Esophagus muscularis mucosa (tissue), 4 donors: Measurements from ENCODE around the gene OR51D1. TPM values are rescaled to one million over a fixed set of nuclear protein-coding genes. Genes with fewer than 3 reads are reported as not detected.

Experiments
- DNase-seq: peaks from one replicate; pipeline ENCODE4 v3.0.0-alpha.2; 2017; ENCODE audit errors: extremely low spot score
- H3K27ac ChIP-seq, 4 donors: fragments of 200-600 bp; sonication (generic); replicated peaks in 1 of 4; 1 replicate in 3 of 4; 2 replicates in 1 of 4; pipeline ENCODE4 v1.5.1; 2016 to 2019; ENCODE audit warnings: mild to moderate bottlenecking in 1 of 4
- H3K27me3 ChIP-seq, 4 donors: fragments of 200-600 bp; sonication (generic); one replicate each; pipeline versions ENCODE4 v1.5.1 to v1.6.0; 2016 to 2019
- H3K36me3 ChIP-seq, 4 donors: fragments of 200-600 bp; sonication (generic); one replicate each; pipeline ENCODE4 v1.5.1; 2016 to 2019
- H3K4me1 ChIP-seq, 4 donors: fragments of 200-600 bp; sonication (generic); one replicate each; pipeline ENCODE4 v1.5.1; 2016 to 2019
- H3K4me3 ChIP-seq, 4 donors: fragments of 200-600 bp; sonication (generic); 1 replicate in 2 of 4; 2 replicates in 2 of 4; pipeline ENCODE4 v1.5.1; 2016 to 2019; ENCODE audit warnings: mild to moderate bottlenecking in 4 of 4, moderate library complexity in 1 of 4
- H3K9me3 ChIP-seq, 4 donors: fragments of 200-600 bp; sonication (generic); 1 replicate in 3 of 4; 2 replicates in 1 of 4; pipeline ENCODE4 v1.5.1; 2016 to 2019
- CTCF ChIP-seq, 3 experiments: fragments of 200-600 bp in 2 of 3; fragments of 450-650 bp in 1 of 3; sonication (generic) in 2 of 3; IDR thresholded peaks; one replicate each; pipeline ENCODE4 v1.5.1; 2017 to 2019; ENCODE audit warnings: antibody characterized with exemption in 3 of 3, mild to moderate bottlenecking in 2 of 3, moderate library complexity in 1 of 3
- EP300 ChIP-seq: sonication (generic); formaldehyde crosslinking; IDR thresholded peaks from one replicate; pipeline ENCODE4 v1.6.1; 2017; ENCODE audit warnings: antibody characterized with exemption
- POLR2A ChIP-seq: fragments of 450-650 bp; IDR thresholded peaks from one replicate; pipeline ENCODE4 v1.6.1; 2017; ENCODE audit warnings: antibody characterized with exemption, moderate library complexity, mild to moderate bottlenecking, low read depth
- POLR2AphosphoS5 ChIP-seq, 2 donors: sonication (generic); formaldehyde crosslinking; IDR thresholded peaks; one replicate each; pipeline ENCODE4 v1.6.1; 2017; ENCODE audit warnings: antibody characterized with exemption in 2 of 2
- WGBS: methylation state at CpG from one replicate; pipeline ENCODE4 v1.1.5; 2018; 5-methylcytosine and 5-hydroxymethylcytosine counted together
- intact Hi-C: fragments of 100-400 bp; cut with DNase I; formaldehyde crosslinking; loops from one replicate; pipeline ENCODE4 v1.15.1; 2023
- total RNA-seq, 4 donors: library from RNA; depleted of rRNA; stranded (reverse); fragments of >200 nt; gene quantifications; one replicate each; pipeline versions ENCODE4 v1.1.0 to v1.2.1, GENCODE V29; 2016

OR51D1 gene
- total RNA-seq, 4 donors from 2014 or later = not detected

GRCh38 chr11:4606231-4607015, 30.9 kb upstream of the OR51D1 start:
- peaks cover 16 to 34% (median 21%) of the 10 kb centered on the region in 4 donors for H3K4me1 ChIP-seq
- H3K4me3 ChIP-seq = peak overlapping the region; percentile 71 to 77 (median 74)
- no peak for TF ChIP-seq EP300
- TF ChIP-seq CTCF (IDR thresholded peaks at IDR 0.05) = no peak
- no peak for TF ChIP-seq POLR2AphosphoS5 (IDR thresholded peaks at IDR 0.05)
- 68% methylated on average over 1 of the region's 1 CpG for WGBS
- intact Hi-C loops = no loop called here
- H3K27me3 ChIP-seq = no peaks in the 10 kb centered on the region
- no peak overlapping the region for H3K27ac ChIP-seq
- H3K9me3 ChIP-seq = no peaks in the 10 kb centered on the region
- peak; percentile 5 for DNase-seq
- H3K36me3 ChIP-seq = peaks cover 8 to 42% (median 37%) of the 10 kb centered on the region in 4 donors

- H3K4me1 ChIP-seq = peaks cover 16 to 34% (median 21%) of the 10 kb centered on the region in 4 donors
- intact Hi-C loops = no loop called here
- H3K9me3 ChIP-seq = no peaks in the 10 kb centered on the region
- peak overlapping the region; percentile 71 to 77 (median 74) for H3K4me3 ChIP-seq
- peak overlapping the region; percentile 90 to 95 (median 90) for H3K27ac ChIP-seq
- WGBS = 32% methylated on average over 6 of the region's 6 CpGs
- TF ChIP-seq CTCF (IDR thresholded peaks at IDR 0.05) = no peak
- TF ChIP-seq EP300 = no peak
- no peak for TF ChIP-seq POLR2A
- TF ChIP-seq POLR2AphosphoS5 (IDR thresholded peaks at IDR 0.05) = no peak
- no peaks in the 10 kb centered on the region for H3K27me3 ChIP-seq
- DNase-seq = no peak
- H3K36me3 ChIP-seq = peaks cover 1 to 35% (median 30%) of the 10 kb centered on the region in 4 donors
Measured at GRCh38 chr11:4607096-4607495, 30.2 kb upstream of the OR51D1 start.

GRCh38 chr11:4607781-4608666, 29.3 kb upstream of the OR51D1 start, which contains the start of gene TRIM68:
TRIM68 (minus strand) TSS chr11:4608231; CDS start chr11:4605504, 2,727 bp downstream.
- Histone ChIP-seq H3K4me3 (peak within 1 kb of the TSS; percentile 71 to 77 (median 74)), H3K27me3 (no peaks in the 10 kb centered on the region), H3K4me1 (peaks cover 16 to 34% (median 21%) of the 10 kb centered on the region in 4 donors), H3K9me3 (no peaks in the 10 kb centered on the region), H3K27ac (peak within 1 kb of the TSS; percentile 90 to 95 (median 90)), H3K36me3 (peaks cover 0 to 26% (median 21%) of the 10 kb centered on the region in 4 donors)
- 5% methylated on average over 39 of the region's 43 CpGs for WGBS
- peak; percentile 79 to 83 for TF ChIP-seq POLR2AphosphoS5 (IDR thresholded peaks at IDR 0.05)
- peak in 2 of 3 experiments; percentile 9 to 10 for TF ChIP-seq CTCF (IDR thresholded peaks at IDR 0.05)
- TF ChIP-seq POLR2A = no peak
- peak; percentile 99 for DNase-seq
- intact Hi-C loops = no loop called here

- intact Hi-C loops = no loop called here
- Histone ChIP-seq H3K27ac (peak overlapping the region in 2 of 4 donors; percentile 12 to 30), H3K9me3 (no peaks in the 10 kb centered on the region), H3K27me3 (no peaks in the 10 kb centered on the region), H3K36me3 (peaks cover 0 to 2% (median under 1%) of the 10 kb centered on the region in 4 donors), H3K4me1 (peaks cover 16 to 29% (median 21%) of the 10 kb centered on the region in 4 donors), H3K4me3 (peak overlapping the region; percentile 5 to 35 (median 14))
- TF ChIP-seq CTCF (IDR thresholded peaks at IDR 0.05) (no peak), POLR2A (no peak), POLR2AphosphoS5 (IDR thresholded peaks at IDR 0.05) (no peak), EP300 (no peak)
- 31% methylated on average over 3 of the region's 3 CpGs for WGBS
- no peak for DNase-seq
Measured at GRCh38 chr11:4610258-4610935, 26.9 kb upstream of the OR51D1 start.
